GM12878 (cell line): Measurements from ENCODE around the gene PSMB7. TPM values are rescaled to one million over a fixed set of nuclear protein-coding genes. Genes with fewer than 3 reads are reported as not detected.

Source experiments
- ATAC-seq: fragments of 200-7000 bp; cut with Tn5 transposase; 3 replicates; pipeline ENCODE4 v1.9.1; 2020; ENCODE audit warnings: mild to moderate bottlenecking, moderate library complexity
- BruUV-seq: library from RNA; stranded (reverse); fragments of 400-500 nt; replicated peaks from 2 replicates; lab custom pipeline; 2021; lab: Mats Ljungman, UMichigan
- CTCF ChIA-PET: fragments of 300-600 bp; sonication (Branson Sonifier 250); formaldehyde crosslinking; extraction: SDS; loops from one replicate; lab custom pipeline; 2021; ENCODE audit warnings: inconsistent platforms; lab: Yijun Ruan, JAX
- POLR2A ChIA-PET: fragments of 350-600 bp; formaldehyde crosslinking; extraction: SDS; loops from one replicate; lab custom pipeline; 2021; ENCODE audit warnings: inconsistent platforms; lab: Charles Lee
- RAD21 ChIA-PET: fragments of 300-600 bp; sonication (Branson Sonifier 250); formaldehyde crosslinking; loops from one replicate; lab custom pipeline; 2023; ENCODE audit warnings: antibody characterized with exemption; ENCODE audit not compliant: unreplicated experiment; lab: Charles Lee
- SMC1A ChIA-PET: fragments of 300-600 bp; sonication (Branson Sonifier 250); formaldehyde crosslinking; loops from one replicate; lab custom pipeline; 2023; ENCODE audit not compliant: unreplicated experiment, uncharacterized antibody; lab: Charles Lee
- DNase-seq: peaks from one replicate; pipeline ENCODE4 v3.0.0-alpha.2; 2011; ENCODE audit warnings: low read depth, low spot score
- FAIRE-seq: peaks from 3 replicates; lab custom pipeline; 2011; peaks lifted over from hg19 to GRCh38; lab: Jason Lieb, UNC
- H2AFZ ChIP-seq: 2 replicates; pipeline ENCODE4 v1.6.0; 2011; ENCODE audit warnings: low read depth, low read length, control low read depth; ENCODE audit not compliant: control insufficient read depth
- H3K27ac ChIP-seq: 2 replicates; pipeline ENCODE4 v1.5.1; 2011; ENCODE audit warnings: control low read depth; ENCODE audit not compliant: control insufficient read depth, insufficient read depth
- H3K27me3 ChIP-seq, 2 experiments: replicated peaks in 1 of 2; 2 replicates each; pipeline versions ENCODE4 v1.6.0 to v1.6.1; 2011; ENCODE audit warnings: low read length in 1 of 2; ENCODE audit not compliant: control insufficient read depth in 2 of 2, insufficient read depth in 2 of 2
- H3K36me3 ChIP-seq, 2 experiments: 2 replicates each; pipeline ENCODE4 v1.5.1; 2011; ENCODE audit warnings: low read length in 1 of 2; ENCODE audit not compliant: control insufficient read depth in 2 of 2, insufficient read depth in 2 of 2
- H3K4me1 ChIP-seq: 2 replicates; pipeline ENCODE4 v1.6.1; 2011; ENCODE audit warnings: mild to moderate bottlenecking, low read length, moderate library complexity, mixed read lengths; ENCODE audit not compliant: control insufficient read depth, insufficient read depth
- H3K4me2 ChIP-seq: 2 replicates; pipeline ENCODE4 v1.6.0; 2011; ENCODE audit warnings: control low read depth; ENCODE audit not compliant: control insufficient read depth, insufficient read depth
- H3K4me3 ChIP-seq: fragments of 200-600 bp; sonication (generic); 2 replicates; pipeline ENCODE4 v1.5.1; 2016
- H3K79me2 ChIP-seq: 2 replicates; pipeline ENCODE4 v1.6.0; 2011; ENCODE audit warnings: low read length; ENCODE audit not compliant: control insufficient read depth, insufficient read depth
- H3K9ac ChIP-seq: 2 replicates; pipeline ENCODE4 v1.8.0; 2011; ENCODE audit warnings: low read length, control low read depth, mixed read lengths; ENCODE audit not compliant: control insufficient read depth, insufficient read depth
- H3K9me3 ChIP-seq: replicated peaks from 3 replicates; pipeline ENCODE4 v1.5.1; 2011; ENCODE audit warnings: mild to moderate bottlenecking, low read length; ENCODE audit not compliant: control insufficient read depth, insufficient read depth
- H4K20me1 ChIP-seq: 2 replicates; pipeline ENCODE4 v1.6.0; 2011; ENCODE audit not compliant: control insufficient read depth, insufficient read depth
- ATF3 ChIP-seq: IDR thresholded peaks from 2 replicates; pipeline ENCODE4 v1.6.1; 2011; ENCODE audit warnings: low read depth, mild to moderate bottlenecking, low read length, moderate library complexity, borderline replicate concordance; ENCODE audit errors: extremely low read depth
- RBBP5 ChIP-seq: fragments of 200-600 bp; sonication (generic); conservative IDR thresholded peaks from 2 replicates; pipeline ENCODE4 v1.6.1; 2016
- ZBED1 ChIP-seq: IDR thresholded peaks from 2 replicates; pipeline ENCODE4 v1.6.1; 2016; ENCODE audit warnings: borderline replicate concordance
- ZBTB40 ChIP-seq: fragments of 450-650 bp; IDR thresholded peaks from 2 replicates; pipeline ENCODE4 v1.6.1; 2016; ENCODE audit warnings: mild to moderate bottlenecking, moderate library complexity, borderline replicate concordance
- WGBS: methylation state at CpG from one replicate; pipeline ENCODE4 v1.1.6; 2016; ENCODE audit warnings: low lambda C conversion rate; ENCODE audit not compliant: insufficient replicate concordance, insufficient coverage; ENCODE audit errors: missing lambda C conversion rate; 5-methylcytosine and 5-hydroxymethylcytosine counted together
- in situ Hi-C: fragments of 300-500 bp; cut with MboI; formaldehyde crosslinking; loops from 9 replicates; pipeline ENCODE4 v1.14.3; 2018; ENCODE audit warnings: mixed read lengths
- intact Hi-C: fragments of 100-400 bp; cut with micrococcal nuclease; formaldehyde crosslinking; loops from one replicate; pipeline ENCODE4 v1.14.2; 2022; ENCODE audit not compliant: unreplicated experiment
- polyA plus RNA-seq, 11 experiments: library from polyadenylated mRNA; depleted of rRNA in 4 of 11; unstranded in 6 of 11; stranded (reverse) in 5 of 11; fragments of >200 nt; fragmentation: Nextera tagmentation in 4 of 11; fragmentation: Illumina TruSeq in 1 of 11; extraction: Ambion mirVana in 4 of 11; extraction: Trizol in 1 of 11; gene quantifications; 1 replicate in 1 of 11; 2 replicates in 10 of 11; pipeline versions ENCODE4 v1.2.1 to v1.2.3, GENCODE V29; 2011 to 2016; ENCODE audit warnings: inconsistent platforms in 2 of 11, missing spikeins in 2 of 11, low read depth in 1 of 11
- total RNA-seq, 4 experiments: library from RNA; depleted of rRNA in 3 of 4; stranded (reverse); fragments of >200 nt in 3 of 4; fragmentation: Illumina TruSeq in 1 of 4; extraction: Trizol in 1 of 4; gene quantifications; 2 replicates each; pipeline versions ENCODE4 v1.2.1 to v1.2.3, GENCODE V29; 2013 to 2021

Gene PSMB7
- total and polyA plus RNA-seq, 10 of the 15 experiments (the other 5 are each of a cell fraction or from before 2014, with no cell fraction given) = 174 to 564 (median 268) TPM

DNA sequence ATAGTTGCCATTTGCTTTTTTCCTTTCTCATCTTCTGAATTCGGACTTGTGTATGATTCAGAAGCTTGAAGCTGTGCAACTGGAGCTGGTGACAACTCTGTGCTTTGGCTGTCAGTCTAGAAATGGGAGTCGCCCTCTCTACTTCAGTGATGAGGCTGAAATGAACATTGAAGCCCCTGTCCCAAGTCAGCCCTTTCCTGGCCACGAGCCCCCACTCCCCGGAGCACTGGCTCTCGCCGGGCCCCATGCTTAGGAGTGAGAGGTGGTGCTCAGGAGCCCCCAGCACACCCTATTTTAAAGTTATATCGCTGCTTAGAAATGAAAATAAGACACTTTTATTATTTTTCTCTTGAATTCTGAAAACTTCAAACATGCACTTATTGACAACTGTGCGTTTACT, 66.0 kb downstream of the PSMB7 start:
- Histone ChIP-seq H3K4me1 (no peaks in the 10 kb centered on the region), H3K9ac (no peak overlapping the region), H2AFZ (no peak overlapping the region), H3K4me3 (no peak overlapping the region)
- no peak for DNase-seq
- FAIRE-seq = no peak
- in situ Hi-C loops = no loop called here
- BruUV-seq = no TSS peak
- POLR2A ChIA-PET = no interaction called here
- TF ChIP-seq RBBP5 (no peak), ZBTB40 (no peak), ZBED1 (no peak), ATF3 (no peak)
- TF ChIP-seq, all 136 proteins: peak for 0
- Histone ChIP-seq H3K9me3 (no peaks in the 10 kb centered on the region), H3K36me3 (peaks cover 53 to 62% of the 10 kb centered on the region in 2 experiments), H3K27me3 (no peaks in the 10 kb centered on the region), H3K27ac (no peak overlapping the region), H4K20me1 (0 out of 2 replicates have a peak, but pooled peaks cover 4% of the 10 kb centered on the region), H3K79me2 (no peaks in the 10 kb centered on the region), H3K4me2 (no peak overlapping the region)
- intact Hi-C loops = no loop called here
- CTCF ChIA-PET = no interaction called here
- SMC1A ChIA-PET = no interaction called here
- RAD21 ChIA-PET = no interaction called here
- 98% methylated on average over 8 of the region's 8 CpGs for WGBS
- no peak for ATAC-seq
